Lung (tissue), 12 donors: ENCODE measurements around the gene DHRS11. TPM values are rescaled to one million over a fixed set of nuclear protein-coding genes. Genes with fewer than 3 reads are reported as not detected.

Experiments used
- ATAC-seq: fragments of 200-7000 bp; cut with Tn5 transposase; one replicate; pipeline ENCODE4 v1.9.1; 2020; ENCODE audit warnings: moderate number of reproducible peaks; ENCODE audit not compliant: insufficient read depth, low FRiP score
- DNase-seq, 3 donors: peaks; one replicate each; pipeline ENCODE4 v3.0.0-alpha.2; 2013 to 2017
- H3K27ac ChIP-seq, 2 donors: one replicate each; pipeline ENCODE4 v1.5.1; 2013; ENCODE audit warnings: mild to moderate bottlenecking in 2 of 2, moderate library complexity in 2 of 2, control low read depth in 1 of 2, inconsistent platforms in 1 of 2, low read depth in 1 of 2, low read length in 1 of 2
- H3K27me3 ChIP-seq, 3 donors: one replicate each; pipeline ENCODE4 v1.5.1; 2013; ENCODE audit warnings: low read length in 2 of 3; ENCODE audit not compliant: control insufficient read depth in 3 of 3, insufficient read depth in 3 of 3
- H3K36me3 ChIP-seq, 4 donors: one replicate each; pipeline ENCODE4 v1.5.1; 2013; ENCODE audit warnings: low read length in 4 of 4, mild to moderate bottlenecking in 1 of 4, moderate library complexity in 1 of 4; ENCODE audit not compliant: control insufficient read depth in 4 of 4, insufficient read depth in 4 of 4
- H3K4me1 ChIP-seq, 5 donors: one replicate each; pipeline ENCODE4 v1.5.1; 2013; ENCODE audit warnings: low read length in 5 of 5, mild to moderate bottlenecking in 2 of 5, moderate library complexity in 1 of 5; ENCODE audit not compliant: control insufficient read depth in 5 of 5, insufficient read depth in 5 of 5
- H3K4me3 ChIP-seq: one replicate; pipeline ENCODE4 v1.5.1; 2013; ENCODE audit warnings: mild to moderate bottlenecking, control low read depth, moderate library complexity
- H3K9ac ChIP-seq, 2 donors: one replicate each; pipeline ENCODE4 v1.5.1; 2013; ENCODE audit warnings: low read length in 2 of 2, control low read depth in 1 of 2; ENCODE audit not compliant: insufficient read depth in 1 of 2
- H3K9me3 ChIP-seq, 4 donors: one replicate each; pipeline ENCODE4 v1.5.1; 2013; ENCODE audit warnings: low read length in 3 of 4, mild to moderate bottlenecking in 1 of 4, moderate library complexity in 1 of 4; ENCODE audit not compliant: control insufficient read depth in 4 of 4, insufficient read depth in 3 of 4
- WGBS, 2 donors: extraction: QIAGEN DNeasy Blood & Tissue Kit; methylation state at CpG; one replicate each; pipeline ENCODE4 v1.1.7; 2013; 5-methylcytosine and 5-hydroxymethylcytosine counted together
- polyA plus RNA-seq, 2 donors: library from polyadenylated mRNA; stranded (reverse); fragments of 200-250 nt; gene quantifications; one replicate each; pipeline ENCODE4 v1.2.1, GENCODE V29; 2013
- total RNA-seq, 2 donors: library from RNA; depleted of rRNA in 1 of 2; stranded (reverse); fragments of >200 nt in 1 of 2; gene quantifications; one replicate each; pipeline ENCODE4 v1.2.1, GENCODE V29; 2014 to 2021
- TF ChIP-seq, protein P1 (sequence below): IDR thresholded peaks from 2 replicates; pipeline ENCODE4 v1.5.1; 2012; ENCODE audit warnings: mild to moderate bottlenecking; ENCODE audit errors: control extremely low read depth, extremely low read depth
- donor health status: control.
- donor health status: control.
- donor health status: Bipolar disorder and iron deficiency.
- donor health status: healthy.
- donor health status: DM: yes; HTN: yes; CAD: no.

DHRS11 gene
- total and polyA plus RNA-seq, 4 donors, result 3.7 to 9.1 (median 5.7) TPM

DNA sequence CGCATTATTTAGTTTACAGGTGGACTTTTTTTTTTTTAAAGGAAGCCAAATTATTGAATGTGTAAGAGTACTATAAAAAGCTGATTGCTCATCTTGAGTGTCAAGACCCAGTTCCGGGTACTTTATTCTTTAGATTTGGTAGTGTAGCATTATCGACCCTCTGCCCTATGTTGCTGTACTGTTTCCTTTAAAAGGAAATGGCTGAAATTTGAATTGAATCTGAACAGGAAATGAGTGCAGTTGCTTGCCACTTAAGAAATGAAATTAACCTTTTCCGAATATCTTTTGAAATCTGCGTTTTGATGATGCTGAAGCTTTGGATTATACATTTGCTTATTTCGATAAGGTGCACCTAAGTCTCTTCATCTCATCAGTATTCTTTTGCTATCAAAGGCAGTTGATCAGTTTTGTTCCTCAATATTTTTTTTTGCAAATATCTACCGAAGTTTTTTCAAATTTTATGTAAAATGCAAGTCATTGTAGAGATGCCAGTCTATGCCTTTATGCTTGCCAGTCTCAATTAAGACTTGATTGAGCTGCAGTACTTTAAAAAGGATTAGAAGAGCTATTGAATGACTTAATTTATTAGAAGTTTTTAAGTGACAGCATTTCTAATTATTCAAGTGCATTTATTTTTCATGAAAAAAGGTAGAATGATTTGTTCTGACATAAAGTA lies 45.1 kb upstream of the DHRS11 start:
- WGBS, 2 donors, result 6% methylated on average over 7 of the region's 7 CpGs
- peak overlapping the region; percentile 90 to 98 for H3K9ac ChIP-seq
- TF ChIP-seq, protein P1, sequence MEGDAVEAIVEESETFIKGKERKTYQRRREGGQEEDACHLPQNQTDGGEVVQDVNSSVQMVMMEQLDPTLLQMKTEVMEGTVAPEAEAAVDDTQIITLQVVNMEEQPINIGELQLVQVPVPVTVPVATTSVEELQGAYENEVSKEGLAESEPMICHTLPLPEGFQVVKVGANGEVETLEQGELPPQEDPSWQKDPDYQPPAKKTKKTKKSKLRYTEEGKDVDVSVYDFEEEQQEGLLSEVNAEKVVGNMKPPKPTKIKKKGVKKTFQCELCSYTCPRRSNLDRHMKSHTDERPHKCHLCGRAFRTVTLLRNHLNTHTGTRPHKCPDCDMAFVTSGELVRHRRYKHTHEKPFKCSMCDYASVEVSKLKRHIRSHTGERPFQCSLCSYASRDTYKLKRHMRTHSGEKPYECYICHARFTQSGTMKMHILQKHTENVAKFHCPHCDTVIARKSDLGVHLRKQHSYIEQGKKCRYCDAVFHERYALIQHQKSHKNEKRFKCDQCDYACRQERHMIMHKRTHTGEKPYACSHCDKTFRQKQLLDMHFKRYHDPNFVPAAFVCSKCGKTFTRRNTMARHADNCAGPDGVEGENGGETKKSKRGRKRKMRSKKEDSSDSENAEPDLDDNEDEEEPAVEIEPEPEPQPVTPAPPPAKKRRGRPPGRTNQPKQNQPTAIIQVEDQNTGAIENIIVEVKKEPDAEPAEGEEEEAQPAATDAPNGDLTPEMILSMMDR, result no peak
- peaks cover 0 to 4% (median under 1%) of the 10 kb centered on the region in 4 donors for H3K36me3 ChIP-seq
- H3K27ac ChIP-seq, result peak overlapping the region in 1 of 2 donors; percentile 71
- H3K4me1 ChIP-seq, result peaks cover 0 to 30% (median 3%) of the 10 kb centered on the region in 5 donors
- DNase-seq (peak in 1 of 3 donors; percentile 16), ATAC-seq (no peak)
- H3K9me3 ChIP-seq, result no peaks in the 10 kb centered on the region
- no peaks in the 10 kb centered on the region for H3K27me3 ChIP-seq
- H3K4me3 ChIP-seq, result no peak overlapping the region

DNA sequence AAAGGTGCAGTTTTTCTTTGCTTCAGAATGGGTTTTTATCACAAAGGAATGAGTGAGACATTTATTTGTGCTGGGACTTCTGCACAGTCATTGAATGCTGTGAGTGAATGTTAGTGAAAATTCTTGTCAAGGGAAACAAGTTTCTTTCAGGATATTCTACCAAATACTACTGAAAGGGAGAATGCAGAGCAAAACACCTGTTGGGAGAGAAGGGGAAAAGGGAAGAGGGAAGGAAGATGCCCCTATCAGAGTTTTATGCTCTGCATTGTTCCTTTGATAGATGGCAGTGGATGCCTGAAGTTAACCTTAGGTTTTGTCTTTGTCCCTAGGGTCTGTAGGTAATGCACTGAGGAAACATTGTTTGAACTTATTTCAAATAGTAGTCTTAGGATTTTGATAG lies 43.9 kb upstream of the DHRS11 start:
- no peak overlapping the region for H3K9ac ChIP-seq
- no peaks in the 10 kb centered on the region for H3K9me3 ChIP-seq
- H3K27me3 ChIP-seq, result no peaks in the 10 kb centered on the region
- H3K4me3 ChIP-seq, result no peak overlapping the region
- H3K27ac ChIP-seq, result no peak overlapping the region
- H3K4me1 ChIP-seq, result peaks cover 0 to 30% (median 4%) of the 10 kb centered on the region in 5 donors
- ATAC-seq, result no peak
- TF ChIP-seq, protein P1, result no peak
- peaks cover 0 to 4% (median 0%) of the 10 kb centered on the region in 4 donors for H3K36me3 ChIP-seq
- DNase-seq, result no peak

DNA sequence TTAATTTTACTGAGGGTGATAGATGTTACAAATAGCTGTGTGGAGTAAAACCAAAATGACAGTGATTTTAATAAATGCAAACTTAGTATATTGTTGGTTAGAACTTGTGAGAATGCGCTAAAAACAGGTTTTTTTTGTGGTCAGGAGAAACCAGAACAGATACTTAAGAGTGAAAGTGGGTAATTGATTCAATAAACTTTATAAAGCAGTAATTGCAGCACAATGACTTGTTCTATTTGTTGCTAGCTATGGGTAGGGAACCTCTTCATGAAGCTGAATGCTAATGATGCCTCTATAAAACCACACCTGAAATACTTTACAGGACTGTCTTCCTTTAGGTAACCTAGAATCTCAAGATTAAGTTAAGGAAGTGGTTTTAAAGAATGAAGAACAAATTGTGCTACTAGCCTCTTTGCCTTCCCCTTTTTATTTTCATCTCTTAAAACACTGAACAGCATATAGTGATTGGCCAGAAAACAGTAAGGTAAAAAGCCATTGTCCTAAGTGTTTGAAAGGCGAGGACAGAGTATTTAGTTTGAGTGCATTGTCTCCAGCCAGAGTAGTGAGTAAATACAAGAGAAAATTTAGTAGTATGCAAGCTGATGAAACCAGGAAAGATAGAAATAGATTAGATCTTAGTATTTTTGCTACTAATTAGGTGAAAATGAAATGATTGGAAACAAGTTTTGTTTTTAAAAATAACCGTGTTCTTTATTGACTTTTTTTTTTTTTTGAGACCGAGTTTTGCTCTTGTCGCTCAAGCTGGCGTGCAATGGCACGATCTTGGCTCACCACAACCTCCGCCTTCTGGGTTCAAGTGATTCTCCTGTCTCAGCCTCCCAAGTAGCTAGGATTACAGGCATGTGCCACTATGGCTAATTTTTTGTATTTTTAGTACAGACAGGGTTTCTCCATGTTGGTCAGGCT lies 40.9 kb upstream of the DHRS11 start:
- Histone ChIP-seq H3K9ac (no peak overlapping the region), H3K4me1 (peaks cover 0 to 21% (median 10%) of the 10 kb centered on the region in 5 donors), H3K9me3 (no peaks in the 10 kb centered on the region), H3K27me3 (no peaks in the 10 kb centered on the region), H3K36me3 (peaks cover 3 to 6% (median 3%) of the 10 kb centered on the region in 4 donors), H3K27ac (no peak overlapping the region), H3K4me3 (no peak overlapping the region)
- no peak for DNase-seq
- TF ChIP-seq, protein P1, result no peak
- ATAC-seq, result no peak
- WGBS, 2 donors, result 73 to 77% methylated on average over 8 of the region's 8 CpGs
